Liver (tissue), 3 donors: ENCODE results near the gene IFIT1B.

ENCODE experiments used
- EGR1 ChIP-seq, 2 donors: IDR thresholded peaks; 2 replicates each; pipeline ENCODE4 v1.6.1; 2016 to 2018; ENCODE audit warnings: antibody characterized with exemption in 2 of 2, low read depth in 2 of 2
- FOXA2 ChIP-seq: IDR thresholded peaks from 2 replicates; pipeline ENCODE4 v1.6.1; 2016; ENCODE audit warnings: antibody characterized with exemption
- GABPA ChIP-seq, 2 donors: IDR thresholded peaks in 1 of 2; conservative IDR thresholded peaks in 1 of 2; 2 replicates each; pipeline ENCODE4 v1.6.1; 2016; ENCODE audit warnings: antibody characterized with exemption in 2 of 2, mild to moderate bottlenecking in 1 of 2, moderate library complexity in 1 of 2
- HNF4A ChIP-seq, 2 donors: conservative IDR thresholded peaks; 2 replicates each; pipeline ENCODE4 v1.6.1; 2016; ENCODE audit warnings: antibody characterized with exemption in 2 of 2, mild to moderate bottlenecking in 2 of 2
- HNF4G ChIP-seq: IDR thresholded peaks from 2 replicates; pipeline ENCODE4 v1.6.1; 2016; ENCODE audit warnings: antibody characterized with exemption
- JUND ChIP-seq, 2 donors: IDR thresholded peaks; 2 replicates each; pipeline ENCODE4 v1.6.1; 2016; ENCODE audit warnings: antibody characterized with exemption in 2 of 2
- RAD21 ChIP-seq, 2 donors: IDR thresholded peaks; 2 replicates each; pipeline ENCODE4 v1.6.1; 2016; ENCODE audit warnings: antibody characterized with exemption in 2 of 2, mild to moderate bottlenecking in 2 of 2
- REST ChIP-seq: IDR thresholded peaks from 2 replicates; pipeline ENCODE4 v1.6.1; 2016; ENCODE audit warnings: antibody characterized with exemption, mild to moderate bottlenecking
- TAF1 ChIP-seq: conservative IDR thresholded peaks from 2 replicates; pipeline ENCODE4 v1.6.1; 2016; ENCODE audit warnings: antibody characterized with exemption, mild to moderate bottlenecking
- TF ChIP-seq, protein P1 (sequence below): fragments of 150-350 bp; IDR thresholded peaks from 2 replicates; pipeline ENCODE4 v1.5.1; 2017; ENCODE audit warnings: improper control_type of control experiment, low read depth, low read length; ENCODE audit not compliant: missing input control
- TF ChIP-seq, protein P2 (sequence below): IDR thresholded peaks from 2 replicates; pipeline ENCODE4 v1.6.1; 2016; ENCODE audit warnings: antibody characterized with exemption
- TF ChIP-seq, protein P3 (sequence below): IDR thresholded peaks from 2 replicates; pipeline ENCODE4 v1.6.1; 2016; ENCODE audit warnings: antibody characterized with exemption
- donor health status: healthy.
- donor health status: healthy.

- TF ChIP-seq, protein P1, sequence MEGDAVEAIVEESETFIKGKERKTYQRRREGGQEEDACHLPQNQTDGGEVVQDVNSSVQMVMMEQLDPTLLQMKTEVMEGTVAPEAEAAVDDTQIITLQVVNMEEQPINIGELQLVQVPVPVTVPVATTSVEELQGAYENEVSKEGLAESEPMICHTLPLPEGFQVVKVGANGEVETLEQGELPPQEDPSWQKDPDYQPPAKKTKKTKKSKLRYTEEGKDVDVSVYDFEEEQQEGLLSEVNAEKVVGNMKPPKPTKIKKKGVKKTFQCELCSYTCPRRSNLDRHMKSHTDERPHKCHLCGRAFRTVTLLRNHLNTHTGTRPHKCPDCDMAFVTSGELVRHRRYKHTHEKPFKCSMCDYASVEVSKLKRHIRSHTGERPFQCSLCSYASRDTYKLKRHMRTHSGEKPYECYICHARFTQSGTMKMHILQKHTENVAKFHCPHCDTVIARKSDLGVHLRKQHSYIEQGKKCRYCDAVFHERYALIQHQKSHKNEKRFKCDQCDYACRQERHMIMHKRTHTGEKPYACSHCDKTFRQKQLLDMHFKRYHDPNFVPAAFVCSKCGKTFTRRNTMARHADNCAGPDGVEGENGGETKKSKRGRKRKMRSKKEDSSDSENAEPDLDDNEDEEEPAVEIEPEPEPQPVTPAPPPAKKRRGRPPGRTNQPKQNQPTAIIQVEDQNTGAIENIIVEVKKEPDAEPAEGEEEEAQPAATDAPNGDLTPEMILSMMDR = no peak
- peak; percentile 81 to 85 for TF ChIP-seq HNF4A (conservative IDR thresholded peaks at IDR 0.05)
- TF ChIP-seq EGR1 (IDR thresholded peaks at IDR 0.05; ENCODE audit: low read depth in 2 of 2) = peak; percentile 75 to 84
- peak in 1 of 2 donors; percentile 87 for TF ChIP-seq JUND (IDR thresholded peaks at IDR 0.05)
- no peak for TF ChIP-seq TAF1
- TF ChIP-seq GABPA (IDR thresholded peaks at IDR 0.05 in 1 of 2, conservative IDR thresholded peaks at IDR 0.05 in 1 of 2) = peak in 1 of 2 donors; percentile 39
- TF ChIP-seq HNF4G = peak; percentile 41
- peak; percentile 60 to 74 for TF ChIP-seq RAD21 (IDR thresholded peaks at IDR 0.05)
- TF ChIP-seq REST = peak; percentile 83
- TF ChIP-seq, protein P2, sequence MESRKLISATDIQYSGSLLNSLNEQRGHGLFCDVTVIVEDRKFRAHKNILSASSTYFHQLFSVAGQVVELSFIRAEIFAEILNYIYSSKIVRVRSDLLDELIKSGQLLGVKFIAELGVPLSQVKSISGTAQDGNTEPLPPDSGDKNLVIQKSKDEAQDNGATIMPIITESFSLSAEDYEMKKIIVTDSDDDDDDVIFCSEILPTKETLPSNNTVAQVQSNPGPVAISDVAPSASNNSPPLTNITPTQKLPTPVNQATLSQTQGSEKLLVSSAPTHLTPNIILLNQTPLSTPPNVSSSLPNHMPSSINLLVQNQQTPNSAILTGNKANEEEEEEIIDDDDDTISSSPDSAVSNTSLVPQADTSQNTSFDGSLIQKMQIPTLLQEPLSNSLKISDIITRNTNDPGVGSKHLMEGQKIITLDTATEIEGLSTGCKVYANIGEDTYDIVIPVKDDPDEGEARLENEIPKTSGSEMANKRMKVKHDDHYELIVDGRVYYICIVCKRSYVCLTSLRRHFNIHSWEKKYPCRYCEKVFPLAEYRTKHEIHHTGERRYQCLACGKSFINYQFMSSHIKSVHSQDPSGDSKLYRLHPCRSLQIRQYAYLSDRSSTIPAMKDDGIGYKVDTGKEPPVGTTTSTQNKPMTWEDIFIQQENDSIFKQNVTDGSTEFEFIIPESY = peak; percentile 89
- TF ChIP-seq FOXA2 = peak; percentile 90
- TF ChIP-seq, protein P3, sequence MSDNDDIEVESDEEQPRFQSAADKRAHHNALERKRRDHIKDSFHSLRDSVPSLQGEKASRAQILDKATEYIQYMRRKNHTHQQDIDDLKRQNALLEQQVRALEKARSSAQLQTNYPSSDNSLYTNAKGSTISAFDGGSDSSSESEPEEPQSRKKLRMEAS = peak; percentile 96
Measured at GRCh38 chr10:89373916-89374711, 3.7 kb upstream of the IFIT1B start.
